GM23338 (cell line): ENCODE data around the gene RGS7. TPM values are rescaled to one million over a fixed set of nuclear protein-coding genes. Genes with fewer than 3 reads are reported as not detected.

Experiments
- ATAC-seq: fragments of 200-7000 bp; cut with Tn5 transposase; 3 replicates; pipeline ENCODE4 v1.9.1; 2020
- DNase-seq: peaks from one replicate; pipeline ENCODE4 v3.0.0-alpha.2; 2015; ENCODE audit warnings: low spot score
- H2AFZ ChIP-seq: fragments of 200-600 bp; sonication (generic); 2 replicates; pipeline ENCODE4 v1.8.0; 2016; ENCODE audit warnings: antibody characterized with exemption, mild to moderate bottlenecking, moderate library complexity
- H3F3A ChIP-seq: fragments of 200-600 bp; sonication (generic); replicated peaks from 2 replicates; pipeline ENCODE4 v1.8.0; 2017; ENCODE audit warnings: antibody characterized with exemption, mixed run types, low read depth
- H3K27ac ChIP-seq: fragments of 200-600 bp; sonication (generic); 2 replicates; pipeline ENCODE4 v1.6.1; 2016; ENCODE audit warnings: low read depth
- H3K27me3 ChIP-seq: fragments of 200-600 bp; sonication (generic); 2 replicates; pipeline ENCODE4 v1.8.0; 2016; ENCODE audit warnings: mild to moderate bottlenecking, mixed run types, moderate library complexity; ENCODE audit not compliant: insufficient read depth
- H3K36me3 ChIP-seq: fragments of 200-600 bp; sonication (generic); 2 replicates; pipeline ENCODE4 v1.8.0; 2016; ENCODE audit warnings: mild to moderate bottlenecking; ENCODE audit not compliant: insufficient read depth
- H3K4me1 ChIP-seq: fragments of 200-600 bp; sonication (generic); 2 replicates; pipeline ENCODE4 v1.8.0; 2016; ENCODE audit warnings: mild to moderate bottlenecking, moderate library complexity; ENCODE audit not compliant: insufficient read depth
- H3K4me2 ChIP-seq: fragments of 200-600 bp; sonication (generic); 2 replicates; pipeline ENCODE4 v1.7.1; 2017; ENCODE audit warnings: mixed run types
- H3K4me3 ChIP-seq: fragments of 200-600 bp; sonication (generic); 2 replicates; pipeline ENCODE4 v1.6.1; 2016; ENCODE audit warnings: mixed run types
- H3K79me2 ChIP-seq: fragments of 200-600 bp; sonication (generic); replicated peaks from 2 replicates; pipeline ENCODE4 v1.8.0; 2017; ENCODE audit warnings: mild to moderate bottlenecking; ENCODE audit not compliant: insufficient read depth
- H3K9me2 ChIP-seq: fragments of 200-600 bp; sonication (generic); 2 replicates; pipeline ENCODE4 v1.8.0; 2017; ENCODE audit not compliant: insufficient read depth
- H4K20me1 ChIP-seq: fragments of 200-600 bp; sonication (generic); replicated peaks from 2 replicates; pipeline ENCODE4 v1.8.0; 2017; ENCODE audit warnings: mild to moderate bottlenecking; ENCODE audit not compliant: insufficient read depth
- H3K27ac Mint-ChIP-seq: 2 replicates; pipeline ENCODE4 v1.8.0; 2020; ENCODE audit warnings: inconsistent platforms, mild to moderate bottlenecking, moderate library complexity, mixed read lengths
- H3K27me3 Mint-ChIP-seq: 3 replicates; pipeline ENCODE4 v1.8.0; 2022; ENCODE audit warnings: low read depth, mild to moderate bottlenecking, moderate library complexity, mixed read lengths, inconsistent platforms; ENCODE audit not compliant: insufficient read depth, poor library complexity
- H3K36me3 Mint-ChIP-seq: 3 replicates; pipeline ENCODE4 v1.8.0; 2021; ENCODE audit warnings: low read depth, mild to moderate bottlenecking, inconsistent platforms, moderate library complexity, mixed read lengths
- H3K4me1 Mint-ChIP-seq: 3 replicates; pipeline ENCODE4 v1.8.0; 2020; ENCODE audit warnings: mild to moderate bottlenecking, inconsistent platforms, mixed read lengths
- H3K4me3 Mint-ChIP-seq: 3 replicates; pipeline ENCODE4 v1.8.0; 2021; ENCODE audit warnings: moderate library complexity, mild to moderate bottlenecking, inconsistent platforms, mixed read lengths
- H3K9me3 Mint-ChIP-seq: 3 replicates; pipeline ENCODE4 v1.8.0; 2020; ENCODE audit warnings: moderate library complexity, mild to moderate bottlenecking, inconsistent platforms, mixed read lengths
- CREB1 ChIP-seq: fragments of 250-450 bp; sonication (Bioruptor Pico); IDR thresholded peaks from 2 replicates; pipeline ENCODE4 v1.5.0; 2020; ENCODE audit warnings: low read depth, mild to moderate bottlenecking, moderate library complexity
- CTCF ChIP-seq, 2 experiments: fragments of 200-600 bp in 1 of 2; sonication (generic) in 1 of 2; conservative IDR thresholded peaks; 2 replicates each; pipeline versions ENCODE4 v1.5.1 to v1.6.1; 2016 to 2017; ENCODE audit warnings: antibody characterized with exemption in 2 of 2, low read depth in 2 of 2, mild to moderate bottlenecking in 2 of 2, moderate library complexity in 1 of 2
- EZH2 ChIP-seq: fragments of 200-600 bp; sonication (generic); IDR thresholded peaks from one replicate; pipeline ENCODE4 v1.8.0; 2017; ENCODE audit warnings: antibody characterized with exemption, mild to moderate bottlenecking, low read depth; ENCODE audit not compliant: unreplicated experiment
- JUNB ChIP-seq: IDR thresholded peaks from one replicate; pipeline ENCODE4 v1.6.1; 2016; ENCODE audit warnings: antibody characterized with exemption; ENCODE audit not compliant: unreplicated experiment
- NANOG ChIP-seq: IDR thresholded peaks from 2 replicates; pipeline ENCODE4 v1.6.1; 2016; ENCODE audit warnings: antibody characterized with exemption, borderline replicate concordance
- POLR2AphosphoS5 ChIP-seq: IDR thresholded peaks from 2 replicates; pipeline ENCODE4 v1.6.1; 2016; ENCODE audit warnings: antibody characterized with exemption, low read depth
- REST ChIP-seq: IDR thresholded peaks from one replicate; pipeline ENCODE4 v1.6.1; 2018; ENCODE audit warnings: antibody characterized with exemption; ENCODE audit not compliant: unreplicated experiment
- STAT1 ChIP-seq: IDR thresholded peaks from one replicate; pipeline ENCODE4 v1.6.1; 2016; ENCODE audit warnings: antibody characterized with exemption; ENCODE audit not compliant: unreplicated experiment
- ZNF114 ChIP-seq: fragments of 250-450 bp; sonication (Bioruptor Pico); IDR thresholded peaks from 2 replicates; pipeline ENCODE4 v1.5.0; 2020; ENCODE audit warnings: mild to moderate bottlenecking, moderate library complexity
- ZNF331 ChIP-seq: fragments of 250-450 bp; sonication (Bioruptor Pico); IDR thresholded peaks from 2 replicates; pipeline ENCODE4 v1.5.0; 2020; ENCODE audit warnings: low read depth, mild to moderate bottlenecking, moderate library complexity
- polyA plus RNA-seq: library from polyadenylated mRNA; unstranded; fragments of >200 nt; fragmentation: Nextera tagmentation; extraction: Ambion mirVana; gene quantifications from 2 replicates; pipeline ENCODE4 v1.2.1, GENCODE V29; 2016
- total RNA-seq: library from RNA; depleted of rRNA; stranded (reverse); fragments of >200 nt; shearing (Covaris generic); gene quantifications from 2 replicates; pipeline ENCODE4 v1.2.3, GENCODE V29; 2014
- TF ChIP-seq, protein P1 (sequence below): fragments of 250-450 bp; sonication (Bioruptor Pico); IDR thresholded peaks from 2 replicates; pipeline ENCODE4 v1.5.0; 2020; ENCODE audit warnings: mild to moderate bottlenecking, moderate library complexity
- TF ChIP-seq, protein P2 (sequence below): IDR thresholded peaks from 2 replicates; pipeline ENCODE4 v1.6.1; 2016; ENCODE audit warnings: antibody characterized with exemption

RGS7 gene
- total and polyA plus RNA-seq, 2 experiments from 2014 or later: 2.0 to 2.2 TPM

DNA sequence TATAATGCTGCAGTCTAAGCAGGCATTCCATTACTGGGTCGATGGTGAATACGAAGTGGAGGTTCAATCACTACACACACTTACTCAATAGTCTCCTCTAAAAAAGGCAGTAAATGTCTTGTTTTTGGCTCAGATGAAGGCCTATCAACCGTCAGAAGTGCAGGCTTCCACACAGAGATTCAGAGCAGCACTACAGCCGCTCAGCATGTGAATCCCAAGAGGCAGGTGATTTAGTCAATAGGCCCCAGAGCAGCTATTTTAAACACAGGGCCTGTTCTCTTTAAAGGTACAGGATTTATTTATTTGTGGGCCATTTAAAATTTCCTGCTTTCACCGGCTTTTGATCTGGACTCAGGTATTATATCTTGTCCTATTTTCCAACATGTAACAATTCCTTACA is 293.7 kb downstream of the RGS7 start:
- H4K20me1 ChIP-seq: no peaks in the 10 kb centered on the region
- peaks cover 9% of the 10 kb centered on the region for H3K9me2 ChIP-seq
- H3K79me2 ChIP-seq: no peaks in the 10 kb centered on the region
- Mint-ChIP-seq H3K27me3 (peaks cover 2% of the 10 kb centered on the region), H3K4me3 (no peak overlapping the region), H3K4me1 (peaks cover 28% of the 10 kb centered on the region), H3K36me3 (no peaks in the 10 kb centered on the region), H3K27ac (no peak overlapping the region), H3K9me3 (no peaks in the 10 kb centered on the region)
- no peak overlapping the region for H3K27ac ChIP-seq
- H3K36me3 ChIP-seq: no peaks in the 10 kb centered on the region
- no peak for TF ChIP-seq REST
- TF ChIP-seq ZNF114: no peak
- no peak for TF ChIP-seq ZNF331 (CRISPR knock-in tag)
- TF ChIP-seq POLR2AphosphoS5: no peak
- TF ChIP-seq, protein P1, sequence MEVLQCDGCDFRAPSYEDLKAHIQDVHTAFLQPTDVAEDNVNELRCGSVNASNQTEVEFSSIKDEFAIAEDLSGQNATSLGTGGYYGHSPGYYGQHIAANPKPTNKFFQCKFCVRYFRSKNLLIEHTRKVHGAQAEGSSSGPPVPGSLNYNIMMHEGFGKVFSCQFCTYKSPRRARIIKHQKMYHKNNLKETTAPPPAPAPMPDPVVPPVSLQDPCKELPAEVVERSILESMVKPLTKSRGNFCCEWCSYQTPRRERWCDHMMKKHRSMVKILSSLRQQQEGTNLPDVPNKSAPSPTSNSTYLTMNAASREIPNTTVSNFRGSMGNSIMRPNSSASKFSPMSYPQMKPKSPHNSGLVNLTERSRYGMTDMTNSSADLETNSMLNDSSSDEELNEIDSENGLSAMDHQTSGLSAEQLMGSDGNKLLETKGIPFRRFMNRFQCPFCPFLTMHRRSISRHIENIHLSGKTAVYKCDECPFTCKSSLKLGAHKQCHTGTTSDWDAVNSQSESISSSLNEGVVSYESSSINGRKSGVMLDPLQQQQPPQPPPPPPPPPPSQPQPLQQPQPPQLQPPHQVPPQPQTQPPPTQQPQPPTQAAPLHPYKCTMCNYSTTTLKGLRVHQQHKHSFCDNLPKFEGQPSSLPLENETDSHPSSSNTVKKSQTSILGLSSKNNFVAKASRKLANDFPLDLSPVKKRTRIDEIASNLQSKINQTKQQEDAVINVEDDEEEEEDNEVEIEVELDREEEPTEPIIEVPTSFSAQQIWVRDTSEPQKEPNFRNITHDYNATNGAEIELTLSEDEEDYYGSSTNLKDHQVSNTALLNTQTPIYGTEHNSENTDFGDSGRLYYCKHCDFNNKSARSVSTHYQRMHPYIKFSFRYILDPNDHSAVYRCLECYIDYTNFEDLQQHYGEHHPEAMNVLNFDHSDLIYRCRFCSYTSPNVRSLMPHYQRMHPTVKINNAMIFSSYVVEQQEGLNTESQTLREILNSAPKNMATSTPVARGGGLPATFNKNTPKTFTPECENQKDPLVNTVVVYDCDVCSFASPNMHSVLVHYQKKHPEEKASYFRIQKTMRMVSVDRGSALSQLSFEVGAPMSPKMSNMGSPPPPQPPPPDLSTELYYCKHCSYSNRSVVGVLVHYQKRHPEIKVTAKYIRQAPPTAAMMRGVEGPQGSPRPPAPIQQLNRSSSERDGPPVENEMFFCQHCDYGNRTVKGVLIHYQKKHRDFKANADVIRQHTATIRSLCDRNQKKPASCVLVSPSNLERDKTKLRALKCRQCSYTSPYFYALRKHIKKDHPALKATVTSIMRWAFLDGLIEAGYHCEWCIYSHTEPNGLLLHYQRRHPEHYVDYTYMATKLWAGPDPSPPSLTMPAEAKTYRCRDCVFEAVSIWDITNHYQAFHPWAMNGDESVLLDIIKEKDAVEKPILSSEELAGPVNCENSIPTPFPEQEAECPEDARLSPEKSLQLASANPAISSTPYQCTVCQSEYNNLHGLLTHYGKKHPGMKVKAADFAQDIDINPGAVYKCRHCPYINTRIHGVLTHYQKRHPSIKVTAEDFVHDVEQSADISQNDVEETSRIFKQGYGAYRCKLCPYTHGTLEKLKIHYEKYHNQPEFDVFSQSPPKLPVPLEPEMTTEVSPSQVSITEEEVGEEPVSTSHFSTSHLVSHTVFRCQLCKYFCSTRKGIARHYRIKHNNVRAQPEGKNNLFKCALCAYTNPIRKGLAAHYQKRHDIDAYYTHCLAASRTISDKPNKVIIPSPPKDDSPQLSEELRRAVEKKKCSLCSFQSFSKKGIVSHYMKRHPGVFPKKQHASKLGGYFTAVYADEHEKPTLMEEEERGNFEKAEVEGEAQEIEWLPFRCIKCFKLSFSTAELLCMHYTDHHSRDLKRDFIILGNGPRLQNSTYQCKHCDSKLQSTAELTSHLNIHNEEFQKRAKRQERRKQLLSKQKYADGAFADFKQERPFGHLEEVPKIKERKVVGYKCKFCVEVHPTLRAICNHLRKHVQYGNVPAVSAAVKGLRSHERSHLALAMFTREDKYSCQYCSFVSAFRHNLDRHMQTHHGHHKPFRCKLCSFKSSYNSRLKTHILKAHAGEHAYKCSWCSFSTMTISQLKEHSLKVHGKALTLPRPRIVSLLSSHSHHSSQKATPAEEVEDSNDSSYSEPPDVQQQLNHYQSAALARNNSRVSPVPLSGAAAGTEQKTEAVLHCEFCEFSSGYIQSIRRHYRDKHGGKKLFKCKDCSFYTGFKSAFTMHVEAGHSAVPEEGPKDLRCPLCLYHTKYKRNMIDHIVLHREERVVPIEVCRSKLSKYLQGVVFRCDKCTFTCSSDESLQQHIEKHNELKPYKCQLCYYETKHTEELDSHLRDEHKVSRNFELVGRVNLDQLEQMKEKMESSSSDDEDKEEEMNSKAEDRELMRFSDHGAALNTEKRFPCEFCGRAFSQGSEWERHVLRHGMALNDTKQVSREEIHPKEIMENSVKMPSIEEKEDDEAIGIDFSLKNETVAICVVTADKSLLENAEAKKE (CRISPR knock-in tag): no peak
- no peak for TF ChIP-seq STAT1
- TF ChIP-seq CTCF (conservative IDR thresholded peaks at IDR 0.05; ENCODE audit: low read depth in 2 of 2): no peak
- no peak for TF ChIP-seq CREB1 (CRISPR knock-in tag)
- no peak for TF ChIP-seq NANOG
- TF ChIP-seq, protein P2, sequence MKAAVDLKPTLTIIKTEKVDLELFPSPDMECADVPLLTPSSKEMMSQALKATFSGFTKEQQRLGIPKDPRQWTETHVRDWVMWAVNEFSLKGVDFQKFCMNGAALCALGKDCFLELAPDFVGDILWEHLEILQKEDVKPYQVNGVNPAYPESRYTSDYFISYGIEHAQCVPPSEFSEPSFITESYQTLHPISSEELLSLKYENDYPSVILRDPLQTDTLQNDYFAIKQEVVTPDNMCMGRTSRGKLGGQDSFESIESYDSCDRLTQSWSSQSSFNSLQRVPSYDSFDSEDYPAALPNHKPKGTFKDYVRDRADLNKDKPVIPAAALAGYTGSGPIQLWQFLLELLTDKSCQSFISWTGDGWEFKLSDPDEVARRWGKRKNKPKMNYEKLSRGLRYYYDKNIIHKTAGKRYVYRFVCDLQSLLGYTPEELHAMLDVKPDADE: no peak
- no peak for TF ChIP-seq JUNB
- TF ChIP-seq EZH2: no peak
- no peak overlapping the region for H3K4me3 ChIP-seq
- no peak overlapping the region for H2AFZ ChIP-seq
- DNase-seq: peak; percentile 16
- no peaks in the 10 kb centered on the region for H3K27me3 ChIP-seq
- peak; percentile 63 for ATAC-seq
- no peaks in the 10 kb centered on the region for H3F3A ChIP-seq
- peaks cover 31% of the 10 kb centered on the region for H3K4me1 ChIP-seq
- no peak overlapping the region for H3K4me2 ChIP-seq
